Tibial nerve (tissue), 4 donors: ENCODE measurements around the gene GRM4. TPM values are rescaled to one million over a fixed set of nuclear protein-coding genes. Genes with fewer than 3 reads are reported as not detected.

Experiments
- DNase-seq, 2 donors: peaks; one replicate each; pipeline ENCODE4 v3.0.0-alpha.2; 2019; ENCODE audit warnings: low spot score in 2 of 2
- H3K27ac ChIP-seq, 4 donors: fragments of 200-600 bp; sonication (generic) in 3 of 4; one replicate each; pipeline ENCODE4 v1.5.1; 2017 to 2019; ENCODE audit warnings: mild to moderate bottlenecking in 1 of 4
- H3K27me3 ChIP-seq, 2 donors: fragments of 200-600 bp; sonication (generic) in 1 of 2; one replicate each; pipeline versions ENCODE4 v1.5.1 to v1.6.0; 2017 to 2019
- H3K36me3 ChIP-seq, 3 donors: fragments of 200-600 bp; sonication (generic); one replicate each; pipeline ENCODE4 v1.5.1; 2018 to 2019
- H3K4me1 ChIP-seq, 4 donors: fragments of 200-600 bp; sonication (generic) in 3 of 4; one replicate each; pipeline ENCODE4 v1.5.1; 2017 to 2019
- H3K4me3 ChIP-seq, 4 donors: fragments of 200-600 bp; sonication (generic) in 3 of 4; one replicate each; pipeline ENCODE4 v1.5.1; 2017 to 2019; ENCODE audit warnings: mild to moderate bottlenecking in 1 of 4, moderate library complexity in 1 of 4
- H3K9me3 ChIP-seq, 4 donors: fragments of 200-600 bp; sonication (generic) in 3 of 4; one replicate each; pipeline ENCODE4 v1.5.1; 2017 to 2019
- EP300 ChIP-seq, 2 donors: sonication (generic); formaldehyde crosslinking; IDR thresholded peaks; one replicate each; pipeline ENCODE4 v1.6.1; 2017; ENCODE audit warnings: antibody characterized with exemption in 2 of 2, mild to moderate bottlenecking in 1 of 2
- POLR2A ChIP-seq, 2 donors: fragments of 450-650 bp; IDR thresholded peaks; one replicate each; pipeline ENCODE4 v1.6.1; 2017; ENCODE audit warnings: antibody characterized with exemption in 2 of 2, mild to moderate bottlenecking in 2 of 2, moderate library complexity in 2 of 2
- WGBS, 2 donors: methylation state at CpG; one replicate each; pipeline ENCODE4 v1.1.5; 2018; 5-methylcytosine and 5-hydroxymethylcytosine counted together
- total RNA-seq, 4 donors: library from RNA; depleted of rRNA; stranded (reverse); fragments of >200 nt; gene quantifications; one replicate each; pipeline ENCODE4 v1.1.0, GENCODE V29; 2016
- TF ChIP-seq, protein P1 (sequence below), 5 experiments: fragments of 200-600 bp in 3 of 5; fragments of 450-650 bp in 2 of 5; sonication (generic) in 3 of 5; IDR thresholded peaks; one replicate each; pipeline ENCODE4 v1.5.1; 2016 to 2019; ENCODE audit warnings: antibody characterized with exemption in 5 of 5, mild to moderate bottlenecking in 3 of 5, moderate library complexity in 2 of 5

The GRM4 gene
- total RNA-seq, 4 donors from 2014 or later: not detected

- Histone ChIP-seq H3K4me1 (no peaks in the 10 kb centered on the region), H3K27me3 (peaks cover 0 to 46% of the 10 kb centered on the region in 2 donors), H3K27ac (no peak overlapping the region), H3K9me3 (peaks cover 0 to 5% (median 0%) of the 10 kb centered on the region in 4 donors), H3K36me3 (no peaks in the 10 kb centered on the region), H3K4me3 (no peak overlapping the region)
- WGBS, 2 donors: 65 to 75% methylated on average over 6 of the region's 6 CpGs
- DNase-seq: no peak
- TF ChIP-seq POLR2A (IDR thresholded peaks at IDR 0.05): no peak
- TF ChIP-seq, protein P1, sequence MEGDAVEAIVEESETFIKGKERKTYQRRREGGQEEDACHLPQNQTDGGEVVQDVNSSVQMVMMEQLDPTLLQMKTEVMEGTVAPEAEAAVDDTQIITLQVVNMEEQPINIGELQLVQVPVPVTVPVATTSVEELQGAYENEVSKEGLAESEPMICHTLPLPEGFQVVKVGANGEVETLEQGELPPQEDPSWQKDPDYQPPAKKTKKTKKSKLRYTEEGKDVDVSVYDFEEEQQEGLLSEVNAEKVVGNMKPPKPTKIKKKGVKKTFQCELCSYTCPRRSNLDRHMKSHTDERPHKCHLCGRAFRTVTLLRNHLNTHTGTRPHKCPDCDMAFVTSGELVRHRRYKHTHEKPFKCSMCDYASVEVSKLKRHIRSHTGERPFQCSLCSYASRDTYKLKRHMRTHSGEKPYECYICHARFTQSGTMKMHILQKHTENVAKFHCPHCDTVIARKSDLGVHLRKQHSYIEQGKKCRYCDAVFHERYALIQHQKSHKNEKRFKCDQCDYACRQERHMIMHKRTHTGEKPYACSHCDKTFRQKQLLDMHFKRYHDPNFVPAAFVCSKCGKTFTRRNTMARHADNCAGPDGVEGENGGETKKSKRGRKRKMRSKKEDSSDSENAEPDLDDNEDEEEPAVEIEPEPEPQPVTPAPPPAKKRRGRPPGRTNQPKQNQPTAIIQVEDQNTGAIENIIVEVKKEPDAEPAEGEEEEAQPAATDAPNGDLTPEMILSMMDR (IDR thresholded peaks at IDR 0.05): no peak
- no peak for TF ChIP-seq EP300 (IDR thresholded peaks at IDR 0.05)
Measured at GRCh38 chr6:34093206-34093605, 52.7 kb downstream of the GRM4 start.

GRCh38 chr6:34092631-34093030 lies 53.3 kb downstream of the GRM4 start:
- Histone ChIP-seq H3K27me3 (peaks cover 0 to 46% of the 10 kb centered on the region in 2 donors), H3K4me3 (no peak overlapping the region), H3K9me3 (peaks cover 0 to 5% (median 0%) of the 10 kb centered on the region in 4 donors), H3K27ac (no peak overlapping the region), H3K4me1 (no peaks in the 10 kb centered on the region), H3K36me3 (no peaks in the 10 kb centered on the region)
- no peak for DNase-seq
- TF ChIP-seq, protein P1 (IDR thresholded peaks at IDR 0.05): no peak
- TF ChIP-seq EP300 (IDR thresholded peaks at IDR 0.05) (no peak), POLR2A (IDR thresholded peaks at IDR 0.05) (no peak)
- WGBS, 2 donors: 72 to 74% methylated on average over 9 to 10 of the region's 10 CpGs

DNA sequence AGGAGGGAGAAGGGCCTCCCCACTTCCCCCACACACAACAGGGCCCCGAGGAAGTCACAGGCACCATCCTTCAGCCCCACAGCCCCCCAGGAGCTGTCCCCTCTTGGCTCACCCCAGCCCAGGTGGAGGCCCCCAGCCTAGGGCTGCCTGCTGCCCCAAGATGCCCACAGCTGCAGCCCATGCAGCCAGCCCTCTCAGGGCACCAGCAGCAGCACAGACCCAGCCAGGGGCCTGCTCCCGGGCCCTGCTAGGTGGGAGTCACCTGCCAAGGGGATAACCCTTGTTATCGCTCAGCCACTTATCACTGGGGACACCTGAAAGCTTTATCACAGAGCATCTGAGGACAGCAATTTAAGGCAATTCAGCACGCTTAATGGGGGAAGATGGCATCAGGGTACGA lies 55.0 kb downstream of the GRM4 start:
- no peak for TF ChIP-seq POLR2A (IDR thresholded peaks at IDR 0.05)
- TF ChIP-seq EP300 (IDR thresholded peaks at IDR 0.05): no peak
- TF ChIP-seq, protein P1 (IDR thresholded peaks at IDR 0.05): no peak
- H3K36me3 ChIP-seq: no peaks in the 10 kb centered on the region
- H3K27ac ChIP-seq: no peak overlapping the region
- H3K4me3 ChIP-seq: no peak overlapping the region
- WGBS, 2 donors: 63 to 85% methylated on average over 3 to 5 of the region's 5 CpGs
- no peaks in the 10 kb centered on the region for H3K4me1 ChIP-seq
- peaks cover 0 to 5% (median 0%) of the 10 kb centered on the region in 4 donors for H3K9me3 ChIP-seq
- DNase-seq: no peak
- H3K27me3 ChIP-seq: peaks cover 0 to 39% of the 10 kb centered on the region in 2 donors

DNA sequence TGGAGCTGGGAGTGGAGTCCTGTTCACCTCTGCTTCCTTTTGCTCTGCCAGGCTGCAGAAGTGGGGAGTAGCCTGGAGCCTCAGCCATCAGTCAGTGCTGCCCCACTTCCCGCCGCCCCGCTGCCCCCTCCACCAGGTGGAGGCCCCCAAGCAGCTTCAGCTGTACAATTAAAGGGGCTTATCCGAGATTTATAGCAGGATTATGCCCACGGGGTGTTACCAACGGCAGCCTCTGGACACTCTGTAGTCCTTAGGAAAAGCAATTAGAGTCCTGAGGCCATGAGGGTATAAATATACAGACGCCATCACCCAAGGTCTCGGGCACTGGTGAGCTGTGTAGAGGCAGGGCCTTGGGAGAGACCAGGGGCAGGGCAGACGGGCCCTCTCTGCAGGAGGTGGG lies 55.4 kb downstream of the GRM4 start:
- TF ChIP-seq, protein P1 (IDR thresholded peaks at IDR 0.05): no peak
- TF ChIP-seq POLR2A (IDR thresholded peaks at IDR 0.05) (no peak), EP300 (IDR thresholded peaks at IDR 0.05) (no peak)
- DNase-seq: no peak
- WGBS, 2 donors: 32 to 41% methylated on average over 5 to 8 of the region's 9 CpGs
- H3K4me3 ChIP-seq: no peak overlapping the region
- no peak overlapping the region for H3K27ac ChIP-seq
- no peaks in the 10 kb centered on the region for H3K36me3 ChIP-seq
- H3K27me3 ChIP-seq: peaks cover 0 to 35% of the 10 kb centered on the region in 2 donors
- H3K9me3 ChIP-seq: peaks cover 0 to 5% (median 0%) of the 10 kb centered on the region in 4 donors
- H3K4me1 ChIP-seq: no peaks in the 10 kb centered on the region

- TF ChIP-seq EP300 (IDR thresholded peaks at IDR 0.05) (no peak), POLR2A (IDR thresholded peaks at IDR 0.05) (no peak)
- TF ChIP-seq, protein P1 (IDR thresholded peaks at IDR 0.05): no peak
- Histone ChIP-seq H3K27ac (no peak overlapping the region), H3K4me3 (no peak overlapping the region), H3K36me3 (no peaks in the 10 kb centered on the region), H3K4me1 (no peaks in the 10 kb centered on the region), H3K9me3 (no peaks in the 10 kb centered on the region), H3K27me3 (no peaks in the 10 kb centered on the region)
- DNase-seq: no peak
- WGBS, 2 donors: 95 to 100% methylated on average over 2 of the region's 2 CpGs
Measured at GRCh38 chr6:34086558-34086957, 59.3 kb downstream of the GRM4 start.
